T-helper 2 cell treated with Interferon-gamma antibody and Interleukin-4, amounts not matched to agents 5 μg/mL and 100 μg/mL, for 36 hours (primary cell): Measurements from ENCODE around the gene DDX10.
"Not testable (repeated sequence)": the region's sequence is repeated elsewhere in the genome, so short reads cannot be mapped to it uniquely, and the experiment has no call there.

Source experiments
- DNase-seq: peaks from one replicate; pipeline ENCODE4 v3.0.0; 2021; ENCODE audit warnings: low spot score
- H3K27ac Mint-ChIP-seq: one replicate; pipeline ENCODE4 v1.8.0; 2021; ENCODE audit warnings: mild to moderate bottlenecking, mixed read lengths
- H3K27me3 Mint-ChIP-seq: one replicate; pipeline ENCODE4 v1.8.0; 2021; ENCODE audit warnings: low read depth, mixed read lengths
- H3K36me3 Mint-ChIP-seq: one replicate; pipeline ENCODE4 v1.8.0; 2021; ENCODE audit warnings: low read depth, mixed read lengths
- H3K4me1 Mint-ChIP-seq: one replicate; pipeline ENCODE4 v1.8.0; 2021; ENCODE audit warnings: low read depth, mixed read lengths
- H3K4me3 Mint-ChIP-seq: one replicate; pipeline ENCODE4 v1.8.0; 2022; ENCODE audit warnings: mild to moderate bottlenecking, moderate library complexity, mixed read lengths
- H3K9me3 Mint-ChIP-seq: one replicate; pipeline ENCODE4 v1.8.0; 2021; ENCODE audit warnings: mixed read lengths

Gene DDX10

GRCh38 chr11:108748968-108749367, 84.1 kb downstream of the DDX10 start:
- Mint-ChIP-seq H3K27ac (no peak overlapping the region), H3K36me3 (no peaks in the 10 kb centered on the region), H3K4me3 (no peak overlapping the region), H3K9me3 (no peaks in the 10 kb centered on the region), H3K4me1 (peaks cover 15% of the 10 kb centered on the region), H3K27me3 (no peaks in the 10 kb centered on the region)
- no peak for DNase-seq

GRCh38 chr11:108751444-108751843, 86.6 kb downstream of the DDX10 start:
- H3K9me3 Mint-ChIP-seq = no peaks in the 10 kb centered on the region
- peaks cover 15% of the 10 kb centered on the region for H3K4me1 Mint-ChIP-seq
- H3K27me3 Mint-ChIP-seq = no peaks in the 10 kb centered on the region
- no peak for DNase-seq
- H3K4me3 Mint-ChIP-seq = no peak overlapping the region
- no peaks in the 10 kb centered on the region for H3K36me3 Mint-ChIP-seq
- no peak overlapping the region for H3K27ac Mint-ChIP-seq

DNA sequence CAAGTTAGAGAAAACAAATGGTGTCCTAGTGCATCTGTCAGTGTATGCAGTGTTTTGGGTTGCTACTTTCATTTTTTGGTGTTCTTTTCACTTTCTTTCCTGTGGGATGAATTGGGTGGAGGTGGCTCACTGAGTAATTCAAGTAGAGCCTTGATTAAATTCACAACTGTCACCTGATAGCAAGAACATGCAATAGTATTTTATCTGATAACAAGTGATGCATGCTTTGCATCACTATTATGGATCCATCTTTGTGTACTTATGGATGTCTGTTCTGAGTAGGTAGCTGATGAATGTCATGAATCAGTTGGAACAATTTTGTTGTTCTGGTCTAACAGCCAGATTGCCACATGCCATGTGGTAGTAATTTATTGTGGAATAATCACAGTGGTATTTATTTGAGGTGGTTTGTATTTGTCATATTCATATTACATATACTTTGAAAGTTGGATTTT, 87.5 kb downstream of the DDX10 start:
- no peaks in the 10 kb centered on the region for H3K36me3 Mint-ChIP-seq
- no peaks in the 10 kb centered on the region for H3K9me3 Mint-ChIP-seq
- no peak overlapping the region for H3K27ac Mint-ChIP-seq
- H3K27me3 Mint-ChIP-seq = no peaks in the 10 kb centered on the region
- peak; percentile 11 for DNase-seq
- peaks cover 15% of the 10 kb centered on the region for H3K4me1 Mint-ChIP-seq
- no peak overlapping the region for H3K4me3 Mint-ChIP-seq

DNA sequence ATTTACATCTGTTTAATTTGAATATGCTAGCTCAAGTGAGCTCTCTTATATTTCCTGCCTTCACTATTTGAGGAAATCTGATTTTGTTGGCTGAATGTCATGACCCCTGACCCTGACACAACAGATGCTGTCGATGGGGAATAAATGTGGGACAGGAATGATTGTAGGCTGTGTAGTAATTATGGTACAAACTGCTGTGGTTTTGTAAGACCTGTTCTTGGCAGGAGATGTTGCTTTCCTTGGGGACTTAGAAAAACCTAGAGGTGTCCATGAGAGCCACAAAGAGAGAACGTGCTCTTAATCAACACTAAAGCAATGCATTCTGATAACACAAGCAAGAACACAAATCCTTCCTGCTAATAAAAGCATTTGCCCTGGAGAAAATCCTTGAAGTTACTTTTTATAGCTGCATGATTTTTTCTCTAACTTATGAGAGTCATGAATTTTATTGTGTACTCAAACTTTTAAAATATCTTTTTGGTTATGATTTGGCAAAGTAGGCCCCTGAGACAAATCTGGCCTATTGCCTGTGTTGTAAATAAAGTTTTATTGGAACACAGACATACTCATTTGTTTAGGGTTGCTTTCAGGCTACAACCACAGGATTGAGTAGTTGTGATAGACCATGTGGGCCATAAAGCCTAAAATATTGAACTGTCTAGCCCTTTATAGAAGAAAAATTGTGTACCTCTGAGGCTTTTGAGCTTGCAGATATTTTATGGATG, 90.2 kb downstream of the DDX10 start:
- Mint-ChIP-seq H3K27me3 (no peaks in the 10 kb centered on the region), H3K4me3 (no peak overlapping the region), H3K9me3 (no peaks in the 10 kb centered on the region), H3K4me1 (peaks cover 15% of the 10 kb centered on the region), H3K27ac (no peak overlapping the region), H3K36me3 (peaks cover 2% of the 10 kb centered on the region)
- DNase-seq = no peak

DNA sequence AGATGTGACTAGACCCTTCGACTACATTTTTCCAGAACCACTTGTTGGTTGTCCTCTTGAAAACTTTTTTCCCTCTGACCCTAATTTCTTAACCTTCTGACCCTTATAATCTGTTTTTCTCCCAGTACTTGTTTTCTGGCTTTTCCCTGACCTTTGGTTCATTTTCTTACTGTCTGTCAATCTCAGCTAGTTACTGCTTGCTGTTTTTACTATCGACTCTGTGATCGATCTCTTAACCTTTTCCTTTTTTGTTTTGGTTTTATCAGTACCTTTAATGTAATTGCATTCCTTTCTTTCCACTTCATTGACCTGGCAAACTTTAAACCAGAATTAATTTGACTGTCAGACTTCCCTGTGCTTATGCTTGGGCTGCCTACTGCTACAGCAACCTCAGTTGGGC, 92.8 kb downstream of the DDX10 start:
- Mint-ChIP-seq H3K36me3 (peaks cover 2% of the 10 kb centered on the region), H3K27me3 (no peaks in the 10 kb centered on the region), H3K4me1 (peaks cover 2% of the 10 kb centered on the region), H3K9me3 (no peaks in the 10 kb centered on the region), H3K4me3 (no peak overlapping the region), H3K27ac (no peak overlapping the region)
- no peak for DNase-seq

DNA sequence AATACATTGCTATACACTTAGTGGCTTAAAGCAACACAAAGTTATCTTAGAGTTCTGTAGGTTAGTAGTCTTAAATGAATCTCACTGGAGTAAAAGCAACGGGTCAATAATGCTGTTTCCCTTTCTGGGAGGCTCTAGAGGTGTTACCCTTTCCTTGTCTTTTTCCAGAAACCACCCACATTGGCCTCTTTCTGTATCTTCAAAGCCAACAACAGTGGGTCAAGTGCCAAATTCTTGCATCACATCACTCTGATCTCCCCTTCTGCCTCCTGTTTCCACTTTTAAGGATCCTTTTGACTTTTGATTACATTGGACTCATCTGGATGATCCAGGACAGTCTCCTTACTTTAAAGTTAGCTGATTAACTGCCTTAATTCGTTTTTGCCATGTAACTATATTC, 93.6 kb downstream of the DDX10 start:
- H3K9me3 Mint-ChIP-seq = no peaks in the 10 kb centered on the region
- H3K4me3 Mint-ChIP-seq = no peak overlapping the region
- no peak overlapping the region for H3K27ac Mint-ChIP-seq
- DNase-seq = no peak
- H3K27me3 Mint-ChIP-seq = no peaks in the 10 kb centered on the region
- H3K36me3 Mint-ChIP-seq = peaks cover 2% of the 10 kb centered on the region
- no peaks in the 10 kb centered on the region for H3K4me1 Mint-ChIP-seq

DNA sequence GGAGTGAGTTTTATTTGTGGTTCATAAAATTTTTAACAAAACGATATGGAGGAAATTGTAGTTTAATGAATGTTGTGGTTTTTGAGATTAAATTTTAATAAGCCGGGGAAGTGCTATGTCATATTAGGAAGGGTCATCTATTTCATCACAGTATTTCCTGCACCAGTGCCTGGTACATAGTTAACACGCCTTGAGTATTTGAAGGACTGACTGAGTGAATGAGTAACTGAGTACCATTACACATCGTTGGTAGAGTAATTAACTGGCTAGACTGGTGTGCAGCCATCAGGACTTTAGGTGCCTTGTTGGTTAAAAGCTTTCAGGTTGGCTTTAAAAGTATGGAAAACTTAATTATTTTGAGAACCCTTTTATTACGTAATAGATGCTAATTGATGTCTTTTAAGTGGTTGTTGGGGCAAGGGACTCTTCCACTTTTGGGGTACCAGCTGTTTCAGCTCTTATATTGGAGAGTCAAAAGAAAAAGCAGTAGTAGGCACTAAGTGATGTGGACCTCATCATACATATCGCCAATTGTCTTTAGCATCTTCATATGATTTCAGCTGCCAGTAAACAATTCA, 101.8 kb downstream of the DDX10 start:
- Mint-ChIP-seq H3K9me3 (no peaks in the 10 kb centered on the region), H3K27ac (no peak overlapping the region), H3K36me3 (peaks cover 6% of the 10 kb centered on the region), H3K4me1 (peaks cover 2% of the 10 kb centered on the region), H3K4me3 (no peak overlapping the region), H3K27me3 (no peaks in the 10 kb centered on the region)
- DNase-seq = no peak

- Mint-ChIP-seq H3K27me3 (no peaks in the 10 kb centered on the region), H3K4me3 (no peak overlapping the region), H3K36me3 (peaks cover 6% of the 10 kb centered on the region), H3K27ac (no peak overlapping the region), H3K4me1 (peaks cover 2% of the 10 kb centered on the region), H3K9me3 (no peaks in the 10 kb centered on the region)
- no peak for DNase-seq
Observed at GRCh38 chr11:108768370-108768769, 103.5 kb downstream of the DDX10 start.

- no peak overlapping the region for H3K27ac Mint-ChIP-seq
- H3K4me3 Mint-ChIP-seq = no peak overlapping the region
- H3K4me1 Mint-ChIP-seq = peaks cover 2% of the 10 kb centered on the region
- DNase-seq = no peak
- H3K27me3 Mint-ChIP-seq = no peaks in the 10 kb centered on the region
- peaks cover 6% of the 10 kb centered on the region for H3K36me3 Mint-ChIP-seq
- H3K9me3 Mint-ChIP-seq = no peaks in the 10 kb centered on the region
Observed at GRCh38 chr11:108768964-108769363, 104.1 kb downstream of the DDX10 start.

DNA sequence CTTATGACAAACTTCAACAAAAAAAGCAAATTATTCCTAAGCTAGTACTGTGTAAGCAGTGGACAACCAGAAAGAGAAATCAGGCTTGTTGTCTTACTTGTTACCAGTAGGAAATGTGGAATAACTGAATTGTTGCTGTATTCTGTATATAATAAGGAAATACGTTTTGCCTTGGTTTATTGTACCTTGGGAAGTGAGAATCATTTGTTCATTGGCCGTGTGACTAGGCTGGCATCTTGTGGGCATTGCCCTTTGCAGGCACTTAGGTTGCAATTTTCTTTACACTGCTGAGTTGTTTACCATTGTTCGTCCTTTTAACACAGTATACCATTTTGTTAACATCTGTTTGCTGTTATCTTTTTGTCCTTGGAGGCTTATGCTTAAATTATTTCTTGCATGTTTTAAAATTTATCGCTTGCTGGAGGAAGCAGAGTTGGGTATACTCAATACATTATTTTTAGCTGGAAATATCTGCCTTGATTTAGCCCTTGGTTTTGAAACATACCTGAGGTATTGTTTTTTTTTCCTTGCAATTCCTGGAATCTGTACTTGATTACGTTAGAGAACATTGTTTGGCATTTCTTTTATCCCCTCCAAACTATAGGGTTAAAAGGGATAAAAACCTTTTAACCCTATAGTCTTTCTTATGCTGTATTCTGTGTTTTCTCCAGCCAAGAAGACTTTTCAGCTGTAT, 109.3 kb downstream of the DDX10 start:
- Mint-ChIP-seq H3K27ac (no peak overlapping the region), H3K36me3 (peaks cover 14% of the 10 kb centered on the region), H3K4me3 (no peak overlapping the region), H3K27me3 (no peaks in the 10 kb centered on the region), H3K9me3 (peaks cover 9% of the 10 kb centered on the region), H3K4me1 (peaks cover under 1% of the 10 kb centered on the region)
- no peak for DNase-seq

- Mint-ChIP-seq H3K9me3 (peaks cover 9% of the 10 kb centered on the region), H3K27me3 (no peaks in the 10 kb centered on the region), H3K4me1 (no peaks in the 10 kb centered on the region), H3K36me3 (peaks cover 14% of the 10 kb centered on the region), H3K4me3 (no peak overlapping the region), H3K27ac (no peak overlapping the region)
- no peak for DNase-seq
Observed at GRCh38 chr11:108775324-108775723, 110.5 kb downstream of the DDX10 start.

DNA sequence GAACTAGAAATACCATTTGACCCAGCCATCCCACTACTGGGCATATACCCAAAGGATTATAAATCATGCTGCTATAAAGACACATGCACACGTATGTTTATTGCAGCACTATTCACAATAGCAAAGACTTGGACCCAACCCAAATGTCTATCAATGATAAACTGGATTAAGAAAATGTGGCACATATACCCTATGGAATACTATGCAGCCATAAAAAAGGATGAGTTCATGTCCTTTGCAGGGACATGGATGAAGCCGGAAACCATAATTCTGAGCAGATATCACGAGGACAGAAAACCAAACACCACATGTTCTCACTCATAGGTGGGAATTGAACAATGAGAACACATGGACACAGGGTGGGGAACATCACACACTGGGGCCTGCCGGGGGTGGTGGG, 114.3 kb downstream of the DDX10 start:
- not testable (repeated sequence) for H3K4me1 Mint-ChIP-seq, H3K27ac Mint-ChIP-seq, DNase-seq

DNA sequence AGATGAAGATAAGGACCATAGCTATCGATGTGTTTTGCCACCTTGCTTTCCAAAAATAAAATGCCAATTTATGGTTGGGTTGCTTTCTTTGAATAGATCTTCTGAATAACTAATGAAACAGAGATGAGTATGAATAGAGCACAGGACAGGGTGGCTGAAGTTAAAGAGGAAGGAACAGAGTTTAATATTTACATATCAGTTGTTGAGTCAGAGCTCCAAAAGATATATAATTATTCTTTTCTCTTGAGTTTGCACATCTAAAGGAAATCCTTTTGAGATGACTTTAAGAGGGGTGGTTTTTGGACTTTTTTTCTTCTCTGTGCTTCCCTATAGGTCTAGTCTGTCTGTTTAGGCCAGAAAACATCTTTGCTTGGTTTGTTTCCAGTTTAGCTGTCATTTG, 115.2 kb downstream of the DDX10 start:
- Mint-ChIP-seq H3K27ac (no peak overlapping the region), H3K9me3 (peaks cover 12% of the 10 kb centered on the region), H3K4me3 (no peak overlapping the region)

More for the DNA sequence above, 114.3 kb downstream of the DDX10 start:
- Mint-ChIP-seq H3K9me3 (peaks cover 12% of the 10 kb centered on the region), H3K36me3 (peaks cover 10% of the 10 kb centered on the region)
- not testable (repeated sequence) for H3K27me3 Mint-ChIP-seq, H3K4me3 Mint-ChIP-seq

DNA sequence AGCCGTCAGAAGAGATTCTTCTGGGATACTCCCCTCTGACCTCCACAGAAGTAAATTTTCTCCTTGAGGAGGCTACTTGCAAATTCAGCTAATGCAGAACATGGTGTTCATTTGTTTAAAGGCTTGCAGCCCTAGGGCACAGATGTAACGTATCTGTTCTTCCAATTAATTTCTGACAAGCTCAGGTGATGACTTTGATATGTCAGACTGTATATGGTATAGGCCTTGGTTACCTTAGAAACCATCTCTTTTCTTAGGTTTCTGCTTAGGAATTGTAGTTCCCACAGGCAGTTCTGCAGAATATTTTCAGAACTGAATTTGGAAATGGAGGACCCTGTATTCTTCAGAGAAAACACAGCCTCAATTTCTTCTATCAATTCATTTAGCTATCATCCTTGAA, 117.1 kb downstream of the DDX10 start:
- DNase-seq = no peak
- Mint-ChIP-seq H3K27me3 (no peaks in the 10 kb centered on the region), H3K27ac (no peak overlapping the region), H3K4me1 (peaks cover 24% of the 10 kb centered on the region), H3K9me3 (peaks cover 12% of the 10 kb centered on the region), H3K4me3 (no peak overlapping the region), H3K36me3 (peaks cover 9% of the 10 kb centered on the region)

More for the DNA sequence above, 115.2 kb downstream of the DDX10 start:
- H3K36me3 Mint-ChIP-seq = peaks cover 10% of the 10 kb centered on the region
- no peaks in the 10 kb centered on the region for H3K27me3 Mint-ChIP-seq
- peaks cover 14% of the 10 kb centered on the region for H3K4me1 Mint-ChIP-seq
- DNase-seq = no peak
